C4-2B (cell line): ENCODE results near the gene UBA1.

Source experiments
- ZFX ChIP-seq: fragments of 450-650 bp; IDR thresholded peaks from 2 replicates; pipeline ENCODE4 v1.6.1; 2017
- TF ChIP-seq, protein P1 (sequence below): fragments of 450-650 bp; conservative IDR thresholded peaks from 2 replicates; pipeline ENCODE4 v1.5.1; 2017; ENCODE audit warnings: mild to moderate bottlenecking

- TF ChIP-seq, protein P1, sequence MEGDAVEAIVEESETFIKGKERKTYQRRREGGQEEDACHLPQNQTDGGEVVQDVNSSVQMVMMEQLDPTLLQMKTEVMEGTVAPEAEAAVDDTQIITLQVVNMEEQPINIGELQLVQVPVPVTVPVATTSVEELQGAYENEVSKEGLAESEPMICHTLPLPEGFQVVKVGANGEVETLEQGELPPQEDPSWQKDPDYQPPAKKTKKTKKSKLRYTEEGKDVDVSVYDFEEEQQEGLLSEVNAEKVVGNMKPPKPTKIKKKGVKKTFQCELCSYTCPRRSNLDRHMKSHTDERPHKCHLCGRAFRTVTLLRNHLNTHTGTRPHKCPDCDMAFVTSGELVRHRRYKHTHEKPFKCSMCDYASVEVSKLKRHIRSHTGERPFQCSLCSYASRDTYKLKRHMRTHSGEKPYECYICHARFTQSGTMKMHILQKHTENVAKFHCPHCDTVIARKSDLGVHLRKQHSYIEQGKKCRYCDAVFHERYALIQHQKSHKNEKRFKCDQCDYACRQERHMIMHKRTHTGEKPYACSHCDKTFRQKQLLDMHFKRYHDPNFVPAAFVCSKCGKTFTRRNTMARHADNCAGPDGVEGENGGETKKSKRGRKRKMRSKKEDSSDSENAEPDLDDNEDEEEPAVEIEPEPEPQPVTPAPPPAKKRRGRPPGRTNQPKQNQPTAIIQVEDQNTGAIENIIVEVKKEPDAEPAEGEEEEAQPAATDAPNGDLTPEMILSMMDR: no peak
- TF ChIP-seq ZFX: no peak
Measured at GRCh38 chrX:47221756-47222155, 28.1 kb downstream of the UBA1 start.
